ENCODE results near the gene TEK. TPM values are rescaled to one million over a fixed set of nuclear protein-coding genes. Genes with fewer than 3 reads are reported as not detected.

The TEK gene
- total and polyA plus RNA-seq, 2 experiments from 2014 or later = 1.9 to 9.4 TPM

DNA sequence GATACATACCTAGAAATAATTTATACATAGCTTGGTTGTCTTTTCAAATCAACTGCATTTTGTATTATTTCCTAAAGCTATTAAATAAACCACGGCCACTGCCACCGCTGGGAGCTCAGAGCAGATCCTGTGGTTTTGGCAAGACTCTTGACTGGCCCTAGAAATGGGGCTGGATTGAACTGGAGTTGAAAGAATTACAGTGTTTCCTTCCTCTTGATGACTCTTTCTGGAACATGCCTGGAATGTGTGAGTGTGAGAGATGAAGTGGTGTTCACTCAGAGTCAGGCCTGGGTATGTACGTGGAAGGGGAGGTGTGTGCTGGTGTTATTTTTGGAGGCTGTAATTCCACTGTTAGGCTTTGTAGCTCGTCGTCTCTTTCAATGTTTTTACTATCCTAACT is 45.9 kb downstream of the TEK start:
- DNase-seq (ENCODE audit: low spot score) (no peak), ATAC-seq (no peak)
- no peak overlapping the region for H3K4me2 ChIP-seq
- no peak overlapping the region for H2AFZ ChIP-seq
- no peaks in the 10 kb centered on the region for H4K20me1 ChIP-seq (replicated peaks; ENCODE audit: insufficient read depth)
- TF ChIP-seq EZH2 (IDR thresholded peaks at IDR 0.05; ENCODE audit: low read depth, unreplicated experiment) = no peak
- no peak for TF ChIP-seq EZH2phosphoT487 (IDR thresholded peaks at IDR 0.05; ENCODE audit: unreplicated experiment)
- TF ChIP-seq NANOG (IDR thresholded peaks at IDR 0.05; ENCODE audit: borderline replicate concordance) = no peak
- TF ChIP-seq ZNF331 (CRISPR knock-in tag; IDR thresholded peaks at IDR 0.05; ENCODE audit: low read depth) = no peak
- TF ChIP-seq ETS1 (IDR thresholded peaks at IDR 0.05) = no peak
- no peak for TF ChIP-seq CREB1 (CRISPR knock-in tag; IDR thresholded peaks at IDR 0.05; ENCODE audit: low read depth)
- TF ChIP-seq, protein P1, sequence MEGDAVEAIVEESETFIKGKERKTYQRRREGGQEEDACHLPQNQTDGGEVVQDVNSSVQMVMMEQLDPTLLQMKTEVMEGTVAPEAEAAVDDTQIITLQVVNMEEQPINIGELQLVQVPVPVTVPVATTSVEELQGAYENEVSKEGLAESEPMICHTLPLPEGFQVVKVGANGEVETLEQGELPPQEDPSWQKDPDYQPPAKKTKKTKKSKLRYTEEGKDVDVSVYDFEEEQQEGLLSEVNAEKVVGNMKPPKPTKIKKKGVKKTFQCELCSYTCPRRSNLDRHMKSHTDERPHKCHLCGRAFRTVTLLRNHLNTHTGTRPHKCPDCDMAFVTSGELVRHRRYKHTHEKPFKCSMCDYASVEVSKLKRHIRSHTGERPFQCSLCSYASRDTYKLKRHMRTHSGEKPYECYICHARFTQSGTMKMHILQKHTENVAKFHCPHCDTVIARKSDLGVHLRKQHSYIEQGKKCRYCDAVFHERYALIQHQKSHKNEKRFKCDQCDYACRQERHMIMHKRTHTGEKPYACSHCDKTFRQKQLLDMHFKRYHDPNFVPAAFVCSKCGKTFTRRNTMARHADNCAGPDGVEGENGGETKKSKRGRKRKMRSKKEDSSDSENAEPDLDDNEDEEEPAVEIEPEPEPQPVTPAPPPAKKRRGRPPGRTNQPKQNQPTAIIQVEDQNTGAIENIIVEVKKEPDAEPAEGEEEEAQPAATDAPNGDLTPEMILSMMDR (conservative IDR thresholded peaks at IDR 0.05; ENCODE audit: low read depth in 2 of 2) = no peak
- TF ChIP-seq, protein P2, sequence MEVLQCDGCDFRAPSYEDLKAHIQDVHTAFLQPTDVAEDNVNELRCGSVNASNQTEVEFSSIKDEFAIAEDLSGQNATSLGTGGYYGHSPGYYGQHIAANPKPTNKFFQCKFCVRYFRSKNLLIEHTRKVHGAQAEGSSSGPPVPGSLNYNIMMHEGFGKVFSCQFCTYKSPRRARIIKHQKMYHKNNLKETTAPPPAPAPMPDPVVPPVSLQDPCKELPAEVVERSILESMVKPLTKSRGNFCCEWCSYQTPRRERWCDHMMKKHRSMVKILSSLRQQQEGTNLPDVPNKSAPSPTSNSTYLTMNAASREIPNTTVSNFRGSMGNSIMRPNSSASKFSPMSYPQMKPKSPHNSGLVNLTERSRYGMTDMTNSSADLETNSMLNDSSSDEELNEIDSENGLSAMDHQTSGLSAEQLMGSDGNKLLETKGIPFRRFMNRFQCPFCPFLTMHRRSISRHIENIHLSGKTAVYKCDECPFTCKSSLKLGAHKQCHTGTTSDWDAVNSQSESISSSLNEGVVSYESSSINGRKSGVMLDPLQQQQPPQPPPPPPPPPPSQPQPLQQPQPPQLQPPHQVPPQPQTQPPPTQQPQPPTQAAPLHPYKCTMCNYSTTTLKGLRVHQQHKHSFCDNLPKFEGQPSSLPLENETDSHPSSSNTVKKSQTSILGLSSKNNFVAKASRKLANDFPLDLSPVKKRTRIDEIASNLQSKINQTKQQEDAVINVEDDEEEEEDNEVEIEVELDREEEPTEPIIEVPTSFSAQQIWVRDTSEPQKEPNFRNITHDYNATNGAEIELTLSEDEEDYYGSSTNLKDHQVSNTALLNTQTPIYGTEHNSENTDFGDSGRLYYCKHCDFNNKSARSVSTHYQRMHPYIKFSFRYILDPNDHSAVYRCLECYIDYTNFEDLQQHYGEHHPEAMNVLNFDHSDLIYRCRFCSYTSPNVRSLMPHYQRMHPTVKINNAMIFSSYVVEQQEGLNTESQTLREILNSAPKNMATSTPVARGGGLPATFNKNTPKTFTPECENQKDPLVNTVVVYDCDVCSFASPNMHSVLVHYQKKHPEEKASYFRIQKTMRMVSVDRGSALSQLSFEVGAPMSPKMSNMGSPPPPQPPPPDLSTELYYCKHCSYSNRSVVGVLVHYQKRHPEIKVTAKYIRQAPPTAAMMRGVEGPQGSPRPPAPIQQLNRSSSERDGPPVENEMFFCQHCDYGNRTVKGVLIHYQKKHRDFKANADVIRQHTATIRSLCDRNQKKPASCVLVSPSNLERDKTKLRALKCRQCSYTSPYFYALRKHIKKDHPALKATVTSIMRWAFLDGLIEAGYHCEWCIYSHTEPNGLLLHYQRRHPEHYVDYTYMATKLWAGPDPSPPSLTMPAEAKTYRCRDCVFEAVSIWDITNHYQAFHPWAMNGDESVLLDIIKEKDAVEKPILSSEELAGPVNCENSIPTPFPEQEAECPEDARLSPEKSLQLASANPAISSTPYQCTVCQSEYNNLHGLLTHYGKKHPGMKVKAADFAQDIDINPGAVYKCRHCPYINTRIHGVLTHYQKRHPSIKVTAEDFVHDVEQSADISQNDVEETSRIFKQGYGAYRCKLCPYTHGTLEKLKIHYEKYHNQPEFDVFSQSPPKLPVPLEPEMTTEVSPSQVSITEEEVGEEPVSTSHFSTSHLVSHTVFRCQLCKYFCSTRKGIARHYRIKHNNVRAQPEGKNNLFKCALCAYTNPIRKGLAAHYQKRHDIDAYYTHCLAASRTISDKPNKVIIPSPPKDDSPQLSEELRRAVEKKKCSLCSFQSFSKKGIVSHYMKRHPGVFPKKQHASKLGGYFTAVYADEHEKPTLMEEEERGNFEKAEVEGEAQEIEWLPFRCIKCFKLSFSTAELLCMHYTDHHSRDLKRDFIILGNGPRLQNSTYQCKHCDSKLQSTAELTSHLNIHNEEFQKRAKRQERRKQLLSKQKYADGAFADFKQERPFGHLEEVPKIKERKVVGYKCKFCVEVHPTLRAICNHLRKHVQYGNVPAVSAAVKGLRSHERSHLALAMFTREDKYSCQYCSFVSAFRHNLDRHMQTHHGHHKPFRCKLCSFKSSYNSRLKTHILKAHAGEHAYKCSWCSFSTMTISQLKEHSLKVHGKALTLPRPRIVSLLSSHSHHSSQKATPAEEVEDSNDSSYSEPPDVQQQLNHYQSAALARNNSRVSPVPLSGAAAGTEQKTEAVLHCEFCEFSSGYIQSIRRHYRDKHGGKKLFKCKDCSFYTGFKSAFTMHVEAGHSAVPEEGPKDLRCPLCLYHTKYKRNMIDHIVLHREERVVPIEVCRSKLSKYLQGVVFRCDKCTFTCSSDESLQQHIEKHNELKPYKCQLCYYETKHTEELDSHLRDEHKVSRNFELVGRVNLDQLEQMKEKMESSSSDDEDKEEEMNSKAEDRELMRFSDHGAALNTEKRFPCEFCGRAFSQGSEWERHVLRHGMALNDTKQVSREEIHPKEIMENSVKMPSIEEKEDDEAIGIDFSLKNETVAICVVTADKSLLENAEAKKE (CRISPR knock-in tag; IDR thresholded peaks at IDR 0.05) = no peak
- no peak for TF ChIP-seq JUNB (IDR thresholded peaks at IDR 0.05; ENCODE audit: unreplicated experiment)
- no peak for TF ChIP-seq POLR2AphosphoS5 (IDR thresholded peaks at IDR 0.05; ENCODE audit: low read depth)
- TF ChIP-seq ZNF114 (CRISPR knock-in tag; IDR thresholded peaks at IDR 0.05) = no peak
- TF ChIP-seq, protein P3, sequence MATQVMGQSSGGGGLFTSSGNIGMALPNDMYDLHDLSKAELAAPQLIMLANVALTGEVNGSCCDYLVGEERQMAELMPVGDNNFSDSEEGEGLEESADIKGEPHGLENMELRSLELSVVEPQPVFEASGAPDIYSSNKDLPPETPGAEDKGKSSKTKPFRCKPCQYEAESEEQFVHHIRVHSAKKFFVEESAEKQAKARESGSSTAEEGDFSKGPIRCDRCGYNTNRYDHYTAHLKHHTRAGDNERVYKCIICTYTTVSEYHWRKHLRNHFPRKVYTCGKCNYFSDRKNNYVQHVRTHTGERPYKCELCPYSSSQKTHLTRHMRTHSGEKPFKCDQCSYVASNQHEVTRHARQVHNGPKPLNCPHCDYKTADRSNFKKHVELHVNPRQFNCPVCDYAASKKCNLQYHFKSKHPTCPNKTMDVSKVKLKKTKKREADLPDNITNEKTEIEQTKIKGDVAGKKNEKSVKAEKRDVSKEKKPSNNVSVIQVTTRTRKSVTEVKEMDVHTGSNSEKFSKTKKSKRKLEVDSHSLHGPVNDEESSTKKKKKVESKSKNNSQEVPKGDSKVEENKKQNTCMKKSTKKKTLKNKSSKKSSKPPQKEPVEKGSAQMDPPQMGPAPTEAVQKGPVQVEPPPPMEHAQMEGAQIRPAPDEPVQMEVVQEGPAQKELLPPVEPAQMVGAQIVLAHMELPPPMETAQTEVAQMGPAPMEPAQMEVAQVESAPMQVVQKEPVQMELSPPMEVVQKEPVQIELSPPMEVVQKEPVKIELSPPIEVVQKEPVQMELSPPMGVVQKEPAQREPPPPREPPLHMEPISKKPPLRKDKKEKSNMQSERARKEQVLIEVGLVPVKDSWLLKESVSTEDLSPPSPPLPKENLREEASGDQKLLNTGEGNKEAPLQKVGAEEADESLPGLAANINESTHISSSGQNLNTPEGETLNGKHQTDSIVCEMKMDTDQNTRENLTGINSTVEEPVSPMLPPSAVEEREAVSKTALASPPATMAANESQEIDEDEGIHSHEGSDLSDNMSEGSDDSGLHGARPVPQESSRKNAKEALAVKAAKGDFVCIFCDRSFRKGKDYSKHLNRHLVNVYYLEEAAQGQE (IDR thresholded peaks at IDR 0.05; ENCODE audit: unreplicated experiment) = no peak
- no peak for TF ChIP-seq STAT1 (IDR thresholded peaks at IDR 0.05; ENCODE audit: unreplicated experiment)
- 0 out of 2 replicates have a peak, but pooled peaks cover 2% of the 10 kb centered on the region for H3K9me2 ChIP-seq (ENCODE audit: insufficient read depth)
- no peak overlapping the region for H3K27ac Mint-ChIP-seq
- H3K9me3 Mint-ChIP-seq = no peaks in the 10 kb centered on the region
- H3K79me2 ChIP-seq (replicated peaks; ENCODE audit: insufficient read depth) = no peaks in the 10 kb centered on the region
- 0 out of 2 replicates have a peak, but pooled peaks cover 7% of the 10 kb centered on the region for H3K4me1 ChIP-seq (ENCODE audit: insufficient read depth)
- H3K27ac ChIP-seq (ENCODE audit: low read depth) = no peak overlapping the region
- H3K4me1 Mint-ChIP-seq = peaks cover 8% of the 10 kb centered on the region
- no peaks in the 10 kb centered on the region for H3K27me3 ChIP-seq (ENCODE audit: insufficient read depth)
- no peaks in the 10 kb centered on the region for H3F3A ChIP-seq (replicated peaks; ENCODE audit: low read depth)
- H3K4me3 Mint-ChIP-seq = no peak overlapping the region
- H3K36me3 ChIP-seq (ENCODE audit: insufficient read depth) = no peaks in the 10 kb centered on the region
- no peaks in the 10 kb centered on the region for H3K27me3 Mint-ChIP-seq (ENCODE audit: insufficient read depth, low read depth, poor library complexity)
- H3K4me3 ChIP-seq = no peak overlapping the region
- no peaks in the 10 kb centered on the region for H3K36me3 Mint-ChIP-seq (ENCODE audit: low read depth)

Data from GM23338 (cell line).